ENCODE data around the gene BBS12. TPM values are rescaled to one million over a fixed set of nuclear protein-coding genes. Genes with fewer than 3 reads are reported as not detected.

BBS12 gene
- total and polyA plus RNA-seq, 9 of the 15 experiments (the other 6 are each of a cell fraction or from before 2014, with no cell fraction given): 2.7 to 6.5 (median 3.3) TPM

- intact Hi-C loops (cut with micrococcal nuclease): loop anchor here (2.0 kb wide), 1 partner anchor 15 kb away; the partner anchor contains the start of gene BBS12
- Histone ChIP-seq H3K27ac (ENCODE audit: extremely low read depth, low read depth, low read length) (peak overlapping the region; percentile 23; the same call in 1 of the 3 replicates), H3K4me2 (ENCODE audit: insufficient read depth, low read length) (no peak overlapping the region), H3K4me1 (replicated peaks in 1 of 2; ENCODE audit: control insufficient read depth in 2 of 2, insufficient read depth in 2 of 2, low read length in 2 of 2) (peaks cover 0 to 42% of the 10 kb centered on the region in 2 experiments; a peak in 3 of 5 replicates), H3K9ac (ENCODE audit: insufficient read depth in 1 of 2, low read depth in 2 of 2, low read length in 2 of 2) (no peak overlapping the region), H4K20me1 (replicated peaks; ENCODE audit: control insufficient read depth, insufficient read depth, low read length) (no peaks in the 10 kb centered on the region), H3K79me2 (ENCODE audit: control insufficient read depth, insufficient read depth, low read length) (peaks cover 11% of the 10 kb centered on the region; the same call in 1 of the 3 replicates), H3K27me3 (ENCODE audit: control insufficient read depth in 2 of 2, insufficient read depth in 2 of 2, low read length in 2 of 2) (no peaks in the 10 kb centered on the region), H3K36me3 (ENCODE audit: control insufficient read depth, insufficient read depth, low read length) (peaks cover 9% of the 10 kb centered on the region; the same call in 1 of the 3 replicates), H3K9me1 (ENCODE audit: control insufficient read depth, insufficient read depth, low read length) (no peaks in the 10 kb centered on the region), H2AFZ (ENCODE audit: low read depth, low read length) (peak overlapping the region; percentile 76; the same call in 1 of the 2 replicates), H3K9me3 (replicated peaks; ENCODE audit: control insufficient read depth, insufficient read depth, low read depth, low read length) (peaks cover 21% of the 10 kb centered on the region), H3K4me3 (no peak overlapping the region)
- FAIRE-seq (no peak), DNase-seq (ENCODE audit: extremely low read depth in 1 of 4, low spot score in 3 of 4) (no peak), ATAC-seq (no peak)
- POLR2A ChIA-PET: no interaction called here
- in situ Hi-C loops (cut with MboI): no loop called here
- TF ChIP-seq ZFP36 (IDR thresholded peaks at IDR 0.05; ENCODE audit: low read depth, low read length, partially characterized antibody) (no peak), FOSL1 (tag; conservative IDR thresholded peaks at IDR 0.05) (peak; percentile 44), JUND (IDR thresholded peaks at IDR 0.05; ENCODE audit: borderline replicate concordance, low read depth, low read length) (peak; percentile 58; the same call in 1 of the 2 replicates), JUND (tag; IDR thresholded peaks at IDR 0.05; ENCODE audit: borderline replicate concordance, low read depth, low read length) (peak; percentile 52; the same call in 2 of the 3 replicates), JUN (IDR thresholded peaks at IDR 0.05; ENCODE audit: borderline replicate concordance, low read depth, low read length) (0 out of 2 replicates have a peak, but pooled peaks have one; percentile 16), JUN (CRISPR knock-in tag; IDR thresholded peaks at IDR 0.05; ENCODE audit: borderline replicate concordance) (no peak)
- TF ChIP-seq, protein P1, sequence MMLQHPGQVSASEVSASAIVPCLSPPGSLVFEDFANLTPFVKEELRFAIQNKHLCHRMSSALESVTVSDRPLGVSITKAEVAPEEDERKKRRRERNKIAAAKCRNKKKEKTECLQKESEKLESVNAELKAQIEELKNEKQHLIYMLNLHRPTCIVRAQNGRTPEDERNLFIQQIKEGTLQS (IDR thresholded peaks at IDR 0.05): peak; percentile 60
- TF ChIP-seq, protein P1 (CRISPR knock-in tag; conservative IDR thresholded peaks at IDR 0.05): no peak
- no TSS peak for BruUV-seq (replicated peaks)
- WGBS (ENCODE audit: insufficient coverage, low coverage, missing lambda C conversion rate): 94% methylated on average over 1 of the region's 1 CpG
- CTCF ChIA-PET (ENCODE audit: low intra/inter-chr PET ratio): no interaction called here
Measured at GRCh38 chr4:122747883-122748282, 15.4 kb downstream of the BBS12 start.

All from K562 (cell line).